Endothelial cell of umbilical vein (primary cell): ENCODE data around the gene PAX8.

Source experiments
- EZH2 ChIP-seq: IDR thresholded peaks from 2 replicates; pipeline ENCODE4 v1.6.1; 2012; ENCODE audit warnings: borderline replicate concordance, low read depth, mild to moderate bottlenecking, moderate library complexity, low read length, inconsistent platforms; ENCODE audit not compliant: severe bottlenecking
- POLR2A ChIP-seq: IDR thresholded peaks from 2 replicates; pipeline ENCODE4 v1.6.1; 2012; ENCODE audit warnings: low read depth, mild to moderate bottlenecking, control low read depth, low read length
- TF ChIP-seq, protein P1 (sequence below), 2 donors: IDR thresholded peaks; 1 replicate in 1 of 2; 2 replicates in 1 of 2; pipeline ENCODE4 v1.5.1; 2011; ENCODE audit warnings: low read length in 2 of 2, mild to moderate bottlenecking in 2 of 2, moderate library complexity in 2 of 2, control low read depth in 1 of 2, inconsistent platforms in 1 of 2, low read depth in 1 of 2; ENCODE audit not compliant: insufficient read depth in 1 of 2; ENCODE audit errors: extremely low read depth in 1 of 2

- TF ChIP-seq, protein P1, sequence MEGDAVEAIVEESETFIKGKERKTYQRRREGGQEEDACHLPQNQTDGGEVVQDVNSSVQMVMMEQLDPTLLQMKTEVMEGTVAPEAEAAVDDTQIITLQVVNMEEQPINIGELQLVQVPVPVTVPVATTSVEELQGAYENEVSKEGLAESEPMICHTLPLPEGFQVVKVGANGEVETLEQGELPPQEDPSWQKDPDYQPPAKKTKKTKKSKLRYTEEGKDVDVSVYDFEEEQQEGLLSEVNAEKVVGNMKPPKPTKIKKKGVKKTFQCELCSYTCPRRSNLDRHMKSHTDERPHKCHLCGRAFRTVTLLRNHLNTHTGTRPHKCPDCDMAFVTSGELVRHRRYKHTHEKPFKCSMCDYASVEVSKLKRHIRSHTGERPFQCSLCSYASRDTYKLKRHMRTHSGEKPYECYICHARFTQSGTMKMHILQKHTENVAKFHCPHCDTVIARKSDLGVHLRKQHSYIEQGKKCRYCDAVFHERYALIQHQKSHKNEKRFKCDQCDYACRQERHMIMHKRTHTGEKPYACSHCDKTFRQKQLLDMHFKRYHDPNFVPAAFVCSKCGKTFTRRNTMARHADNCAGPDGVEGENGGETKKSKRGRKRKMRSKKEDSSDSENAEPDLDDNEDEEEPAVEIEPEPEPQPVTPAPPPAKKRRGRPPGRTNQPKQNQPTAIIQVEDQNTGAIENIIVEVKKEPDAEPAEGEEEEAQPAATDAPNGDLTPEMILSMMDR (IDR thresholded peaks at IDR 0.05; ENCODE audit: extremely low read depth in 1 of 2, insufficient read depth in 1 of 2, low read depth in 1 of 2, low read length in 2 of 2) = no peak
- TF ChIP-seq POLR2A (no peak), EZH2 (no peak)
Measured at GRCh38 chr2:113226462-113226861, 52.3 kb downstream of the PAX8 start.
